H9 (cell line): Measurements from ENCODE around the gene PTPRN2. TPM values are rescaled to one million over a fixed set of nuclear protein-coding genes. Genes with fewer than 3 reads are reported as not detected.

Experiments used
- DNase-seq: peaks from one replicate; pipeline ENCODE4 v3.0.0-alpha.2; 2017
- H2AFZ ChIP-seq: one replicate; pipeline ENCODE4 v1.6.1; 2013; ENCODE audit warnings: mild to moderate bottlenecking, low read length, control low read depth, moderate library complexity
- H2AK5ac ChIP-seq: 2 replicates; pipeline ENCODE4 v1.6.1; 2013; ENCODE audit warnings: low read length, control low read depth, mixed read lengths; ENCODE audit not compliant: insufficient read length
- H2BK120ac ChIP-seq: one replicate; pipeline ENCODE4 v1.6.1; 2013; ENCODE audit warnings: low read depth, mild to moderate bottlenecking, low read length, control low read depth, inconsistent platforms; ENCODE audit not compliant: poor library complexity, severe bottlenecking
- H2BK12ac ChIP-seq: 2 replicates; pipeline ENCODE4 v1.6.1; 2013; ENCODE audit warnings: low read length, control low read depth, mixed read lengths, low read depth; ENCODE audit not compliant: insufficient read length
- H2BK15ac ChIP-seq: 2 replicates; pipeline ENCODE4 v1.6.1; 2013; ENCODE audit warnings: low read depth, low read length, control low read depth
- H2BK20ac ChIP-seq: one replicate; pipeline ENCODE4 v1.6.1; 2013; ENCODE audit warnings: low read depth, mild to moderate bottlenecking, low read length, control low read depth, inconsistent platforms; ENCODE audit not compliant: poor library complexity, severe bottlenecking
- H2BK5ac ChIP-seq: 2 replicates; pipeline ENCODE4 v1.6.1; 2013; ENCODE audit warnings: low read length, control low read depth, mixed read lengths; ENCODE audit not compliant: insufficient read length
- H3K14ac ChIP-seq: 2 replicates; pipeline ENCODE4 v1.6.1; 2013; ENCODE audit warnings: low read length, control low read depth; ENCODE audit not compliant: insufficient read depth
- H3K18ac ChIP-seq: 2 replicates; pipeline ENCODE4 v1.6.1; 2013; ENCODE audit warnings: low read depth, mild to moderate bottlenecking, mixed read lengths, low read length, control low read depth; ENCODE audit not compliant: insufficient read length
- H3K23ac ChIP-seq: 2 replicates; pipeline ENCODE4 v1.6.1; 2013; ENCODE audit warnings: low read length, control low read depth, mixed read lengths, low read depth; ENCODE audit not compliant: insufficient read length
- H3K23me2 ChIP-seq: 2 replicates; pipeline ENCODE4 v1.6.1; 2013; ENCODE audit warnings: low read depth, mild to moderate bottlenecking, mixed read lengths, low read length, control low read depth; ENCODE audit not compliant: insufficient read length, poor library complexity, severe bottlenecking
- H3K27ac ChIP-seq: 2 replicates; pipeline ENCODE4 v1.5.1; 2013; ENCODE audit warnings: low read length, control low read depth, mixed read lengths, low read depth; ENCODE audit not compliant: insufficient read length
- H3K27me3 ChIP-seq: 2 replicates; pipeline ENCODE4 v1.6.1; 2013; ENCODE audit warnings: low read length, control low read depth, inconsistent platforms; ENCODE audit not compliant: insufficient read depth
- H3K4ac ChIP-seq: 2 replicates; pipeline ENCODE4 v1.6.1; 2013; ENCODE audit warnings: low read depth, mild to moderate bottlenecking, control low read depth, inconsistent platforms, low read length, moderate library complexity
- H3K4me1 ChIP-seq: 2 replicates; pipeline ENCODE4 v1.6.1; 2013; ENCODE audit warnings: low read length, control low read depth, inconsistent platforms; ENCODE audit not compliant: insufficient read depth
- H3K4me2 ChIP-seq: 2 replicates; pipeline ENCODE4 v1.6.1; 2013; ENCODE audit warnings: low read length, control low read depth, mixed read lengths; ENCODE audit not compliant: insufficient read length, insufficient read depth
- H3K56ac ChIP-seq: 2 replicates; pipeline ENCODE4 v1.6.1; 2013; ENCODE audit warnings: low read depth, mild to moderate bottlenecking, mixed read lengths, low read length, control low read depth; ENCODE audit not compliant: insufficient read length
- H3K79me1 ChIP-seq: 2 replicates; pipeline ENCODE4 v1.6.1; 2013; ENCODE audit warnings: low read depth, mild to moderate bottlenecking, moderate library complexity, low read length, control low read depth, inconsistent platforms; ENCODE audit not compliant: insufficient read depth, poor library complexity, severe bottlenecking
- H3K79me2 ChIP-seq: 2 replicates; pipeline ENCODE4 v1.6.1; 2013; ENCODE audit warnings: low read length, control low read depth, inconsistent platforms; ENCODE audit not compliant: insufficient read depth
- H3K9ac ChIP-seq: 2 replicates; pipeline ENCODE4 v1.6.1; 2013; ENCODE audit warnings: low read length, control low read depth, mixed read lengths; ENCODE audit not compliant: insufficient read length; ENCODE audit errors: extremely low read depth
- H3K9me3 ChIP-seq: one replicate; pipeline ENCODE4 v1.6.1; 2013; ENCODE audit warnings: low read depth, low read length, inconsistent platforms; ENCODE audit not compliant: control insufficient read depth
- H3T11ph ChIP-seq: one replicate; pipeline ENCODE4 v1.6.1; 2013; ENCODE audit warnings: mild to moderate bottlenecking, low read length, control low read depth, inconsistent platforms
- H4K20me1 ChIP-seq: one replicate; pipeline ENCODE4 v1.6.1; 2013; ENCODE audit not compliant: control insufficient read depth, insufficient read length, insufficient read depth
- H4K5ac ChIP-seq: 2 replicates; pipeline ENCODE4 v1.6.1; 2013; ENCODE audit warnings: low read depth, mild to moderate bottlenecking, mixed read lengths, low read length, control low read depth; ENCODE audit not compliant: insufficient read length
- H4K8ac ChIP-seq: replicated peaks from 2 replicates; pipeline ENCODE4 v1.6.1; 2013; ENCODE audit warnings: low read length, control low read depth, mixed read lengths, low read depth; ENCODE audit not compliant: insufficient read length
- H4K91ac ChIP-seq: 2 replicates; pipeline ENCODE4 v1.6.1; 2013; ENCODE audit warnings: low read depth, mild to moderate bottlenecking, moderate library complexity, mixed read lengths, low read length, control low read depth; ENCODE audit not compliant: insufficient read length
- H3K27ac Mint-ChIP-seq, 3 experiments: 2 replicates in 2 of 3; 3 replicates in 1 of 3; pipeline ENCODE4 v1.8.0; 2020 to 2021; ENCODE audit warnings: mixed read lengths in 3 of 3, mild to moderate bottlenecking in 1 of 3, moderate library complexity in 1 of 3
- H3K27me3 Mint-ChIP-seq: 2 replicates; pipeline ENCODE4 v1.8.0; 2021; ENCODE audit warnings: low read depth, mild to moderate bottlenecking, moderate library complexity, mixed read lengths
- H3K36me3 Mint-ChIP-seq, 3 experiments: 2 replicates in 2 of 3; 3 replicates in 1 of 3; pipeline ENCODE4 v1.8.0; 2020 to 2021; ENCODE audit warnings: low read depth in 3 of 3, mixed read lengths in 3 of 3; ENCODE audit not compliant: insufficient read depth in 1 of 3
- H3K4me1 Mint-ChIP-seq, 2 experiments: 2 replicates each; pipeline ENCODE4 v1.8.0; 2020; ENCODE audit warnings: mixed read lengths in 2 of 2
- H3K4me3 Mint-ChIP-seq, 2 experiments: 2 replicates in 1 of 2; 3 replicates in 1 of 2; pipeline ENCODE4 v1.8.0; 2020 to 2021; ENCODE audit warnings: mild to moderate bottlenecking in 2 of 2, mixed read lengths in 2 of 2, moderate library complexity in 1 of 2
- H3K9me3 Mint-ChIP-seq, 2 experiments: 2 replicates in 1 of 2; 3 replicates in 1 of 2; pipeline ENCODE4 v1.8.0; 2020; ENCODE audit warnings: mild to moderate bottlenecking in 2 of 2, mixed read lengths in 2 of 2, moderate library complexity in 1 of 2
- WGBS: extraction: QIAGEN DNeasy Blood & Tissue Kit; methylation state at CpG from one replicate; pipeline ENCODE4 v1.1.7; 2013; ENCODE audit warnings: missing lambda C conversion rate, low lambda C conversion rate, mixed read lengths; ENCODE audit not compliant: insufficient read length; ENCODE audit errors: extremely low coverage; 5-methylcytosine and 5-hydroxymethylcytosine counted together
- total RNA-seq: library from RNA; stranded (reverse); gene quantifications from 2 replicates; pipeline ENCODE4 v1.2.1, GENCODE V29; 2021
- TF ChIP-seq, protein P1 (sequence below): fragments of 200-600 bp; sonication (generic); conservative IDR thresholded peaks from 3 replicates; pipeline ENCODE4 v1.8.0; 2021; ENCODE audit warnings: antibody characterized with exemption, mild to moderate bottlenecking

Gene PTPRN2
- total RNA-seq, 1 experiment from 2014 or later = 5.2 TPM

GRCh38 chr7:157544226-157544625 lies 1043.4 kb downstream of the PTPRN2 start:
- TF ChIP-seq, protein P1, sequence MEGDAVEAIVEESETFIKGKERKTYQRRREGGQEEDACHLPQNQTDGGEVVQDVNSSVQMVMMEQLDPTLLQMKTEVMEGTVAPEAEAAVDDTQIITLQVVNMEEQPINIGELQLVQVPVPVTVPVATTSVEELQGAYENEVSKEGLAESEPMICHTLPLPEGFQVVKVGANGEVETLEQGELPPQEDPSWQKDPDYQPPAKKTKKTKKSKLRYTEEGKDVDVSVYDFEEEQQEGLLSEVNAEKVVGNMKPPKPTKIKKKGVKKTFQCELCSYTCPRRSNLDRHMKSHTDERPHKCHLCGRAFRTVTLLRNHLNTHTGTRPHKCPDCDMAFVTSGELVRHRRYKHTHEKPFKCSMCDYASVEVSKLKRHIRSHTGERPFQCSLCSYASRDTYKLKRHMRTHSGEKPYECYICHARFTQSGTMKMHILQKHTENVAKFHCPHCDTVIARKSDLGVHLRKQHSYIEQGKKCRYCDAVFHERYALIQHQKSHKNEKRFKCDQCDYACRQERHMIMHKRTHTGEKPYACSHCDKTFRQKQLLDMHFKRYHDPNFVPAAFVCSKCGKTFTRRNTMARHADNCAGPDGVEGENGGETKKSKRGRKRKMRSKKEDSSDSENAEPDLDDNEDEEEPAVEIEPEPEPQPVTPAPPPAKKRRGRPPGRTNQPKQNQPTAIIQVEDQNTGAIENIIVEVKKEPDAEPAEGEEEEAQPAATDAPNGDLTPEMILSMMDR = no peak
- Mint-ChIP-seq H3K4me3 (no peak overlapping the region), H3K36me3 (peaks cover 0 to 1% (median 0%) of the 10 kb centered on the region in 3 experiments; a peak in 1 of 7 replicates), H3K27me3 (peaks cover 80% of the 10 kb centered on the region), H3K4me1 (peaks cover 5% of the 10 kb centered on the region in 2 experiments; a peak in 3 of 4 replicates), H3K9me3 (peaks cover 0 to 3% of the 10 kb centered on the region in 2 experiments; a peak in 2 of 5 replicates), H3K27ac (peak overlapping the region in 1 of 3 experiments; percentile 41; a peak in 2 of 7 replicates)
- no peak overlapping the region for H3T11ph ChIP-seq
- no peak overlapping the region for H3K4me2 ChIP-seq
- no peak overlapping the region for H2AFZ ChIP-seq
- no CpG with 5 or more reads among the region's 19 CpGs for WGBS
- H4K8ac ChIP-seq = no peak overlapping the region
- no peaks in the 10 kb centered on the region for H4K20me1 ChIP-seq
- no peak overlapping the region for H3K23ac ChIP-seq
- no peaks in the 10 kb centered on the region for H3K4me1 ChIP-seq
- H3K79me2 ChIP-seq = no peaks in the 10 kb centered on the region
- H3K79me1 ChIP-seq = no peaks in the 10 kb centered on the region
- no peaks in the 10 kb centered on the region for H3K9me3 ChIP-seq
- H3K4ac ChIP-seq = no peak overlapping the region
- H3K14ac ChIP-seq = no peak overlapping the region
- no peak overlapping the region for H4K91ac ChIP-seq
- no peak for DNase-seq
- no peak overlapping the region for H3K27ac ChIP-seq
- H4K5ac ChIP-seq = no peak overlapping the region
- H2BK120ac ChIP-seq = no peak overlapping the region
- H2BK12ac ChIP-seq = no peak overlapping the region
- H3K9ac ChIP-seq = no peak overlapping the region
- no peak overlapping the region for H2BK20ac ChIP-seq
- H3K18ac ChIP-seq = no peak overlapping the region
- H2BK15ac ChIP-seq = no peak overlapping the region
- H2BK5ac ChIP-seq = no peak overlapping the region
- no peak overlapping the region for H3K56ac ChIP-seq
- no peaks in the 10 kb centered on the region for H3K27me3 ChIP-seq
- H3K23me2 ChIP-seq = no peaks in the 10 kb centered on the region
- H2AK5ac ChIP-seq = no peak overlapping the region
